ENCODE results near the gene SKAP2.

Gene SKAP2

GRCh38 chr7:26637610-26638009 is 226.8 kb downstream of the SKAP2 start:
- Histone ChIP-seq H3K4me3 (no peak overlapping the region), H3K4me1 (no peaks in the 10 kb centered on the region), H3K9me3 (no peaks in the 10 kb centered on the region), H3K36me3 (replicated peaks) (no peaks in the 10 kb centered on the region), H3K27me3 (ENCODE audit: low read depth) (peaks cover 2% of the 10 kb centered on the region; the same call in 1 of the 2 replicates)
- no peak for DNase-seq (ENCODE audit: low spot score in 2 of 2)
- in situ Hi-C loops (cut with MboI; ENCODE audit: low sequenced_read_pairs), result no loop called here

- no peak overlapping the region for H3K4me3 ChIP-seq
- H3K9me3 ChIP-seq, result no peaks in the 10 kb centered on the region
- H3K36me3 ChIP-seq (replicated peaks), result no peaks in the 10 kb centered on the region
- in situ Hi-C loops (cut with MboI; ENCODE audit: low sequenced_read_pairs), result no loop called here
- peaks cover 2% of the 10 kb centered on the region; the same call in 1 of the 2 replicates for H3K27me3 ChIP-seq (ENCODE audit: low read depth)
- DNase-seq (ENCODE audit: low spot score in 2 of 2), result no peak
- H3K4me1 ChIP-seq, result no peaks in the 10 kb centered on the region
Measured at GRCh38 chr7:26636808-26637207, 227.6 kb downstream of the SKAP2 start.

- Histone ChIP-seq H3K27me3 (ENCODE audit: low read depth) (peaks cover 2% of the 10 kb centered on the region; the same call in 1 of the 2 replicates), H3K4me1 (no peaks in the 10 kb centered on the region), H3K4me3 (no peak overlapping the region), H3K36me3 (replicated peaks) (no peaks in the 10 kb centered on the region), H3K9me3 (no peaks in the 10 kb centered on the region)
- no peak for DNase-seq (ENCODE audit: low spot score in 2 of 2)
- in situ Hi-C loops (cut with MboI; ENCODE audit: low sequenced_read_pairs), result no loop called here
Measured at GRCh38 chr7:26633557-26633956, 230.8 kb downstream of the SKAP2 start.

DNA sequence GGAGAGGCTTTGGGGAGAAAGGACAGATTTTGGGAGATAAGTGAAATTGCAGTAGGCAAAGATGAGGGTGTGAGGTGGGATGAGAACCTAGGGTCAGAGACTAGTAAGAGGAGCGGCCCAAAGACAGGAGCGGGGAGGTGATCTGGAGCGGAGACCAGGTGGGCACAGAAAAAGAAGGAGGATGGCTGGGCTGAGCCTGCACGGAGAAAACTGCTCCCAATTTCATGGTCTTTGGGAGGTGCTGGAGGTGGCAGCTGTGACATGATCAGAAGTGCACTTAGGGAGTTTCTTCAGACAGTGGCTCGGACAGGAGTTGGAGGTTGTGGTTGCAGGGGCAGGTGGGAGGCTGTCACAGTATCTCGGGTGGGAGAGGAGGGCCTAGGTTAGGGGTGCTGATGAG is 232.8 kb downstream of the SKAP2 start:
- H3K36me3 ChIP-seq (replicated peaks), result no peaks in the 10 kb centered on the region
- H3K4me1 ChIP-seq, result no peaks in the 10 kb centered on the region
- H3K27me3 ChIP-seq (ENCODE audit: low read depth), result peaks cover 2% of the 10 kb centered on the region; the same call in 1 of the 2 replicates
- no peak overlapping the region for H3K4me3 ChIP-seq
- no peak for DNase-seq (ENCODE audit: low spot score in 2 of 2)
- in situ Hi-C loops (cut with MboI; ENCODE audit: low sequenced_read_pairs), result no loop called here
- H3K9me3 ChIP-seq, result no peaks in the 10 kb centered on the region

DNA sequence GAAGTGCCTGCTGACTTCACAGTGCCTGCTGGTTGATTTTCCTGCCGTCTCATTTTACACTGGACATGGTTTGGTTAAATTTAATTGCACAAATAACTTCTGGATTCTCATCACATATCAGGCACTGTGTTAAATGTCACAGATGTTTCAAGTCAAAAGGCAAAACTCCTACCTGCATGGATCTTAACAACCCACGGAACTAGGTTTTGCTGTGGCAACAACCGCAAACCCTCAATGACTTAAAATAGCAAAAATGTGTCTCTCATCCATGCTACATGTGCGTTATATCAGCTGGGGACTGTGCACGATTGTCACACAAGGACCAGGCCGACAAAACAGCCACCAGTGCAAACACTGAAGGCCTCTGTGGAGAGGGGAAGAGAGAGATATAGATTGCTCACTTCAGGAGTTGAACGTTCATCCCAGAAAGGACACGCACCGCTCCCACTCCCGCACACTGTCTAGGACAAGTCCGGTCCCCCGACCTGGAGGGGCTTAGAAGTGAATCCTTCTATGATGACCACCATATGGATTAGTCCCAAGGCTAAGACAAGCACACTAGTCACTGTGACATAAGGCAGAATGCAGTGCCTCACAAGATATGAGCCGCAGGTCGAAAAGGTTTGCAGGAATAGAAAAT is 233.3 kb downstream of the SKAP2 start:
- Histone ChIP-seq H3K27me3 (ENCODE audit: low read depth) (peaks cover under 1% of the 10 kb centered on the region; the same call in 1 of the 2 replicates), H3K4me3 (no peak overlapping the region), H3K36me3 (replicated peaks) (no peaks in the 10 kb centered on the region), H3K9me3 (no peaks in the 10 kb centered on the region), H3K4me1 (no peaks in the 10 kb centered on the region)
- DNase-seq (ENCODE audit: low spot score in 2 of 2), result no peak
- in situ Hi-C loops (cut with MboI; ENCODE audit: low sequenced_read_pairs), result no loop called here

DNA sequence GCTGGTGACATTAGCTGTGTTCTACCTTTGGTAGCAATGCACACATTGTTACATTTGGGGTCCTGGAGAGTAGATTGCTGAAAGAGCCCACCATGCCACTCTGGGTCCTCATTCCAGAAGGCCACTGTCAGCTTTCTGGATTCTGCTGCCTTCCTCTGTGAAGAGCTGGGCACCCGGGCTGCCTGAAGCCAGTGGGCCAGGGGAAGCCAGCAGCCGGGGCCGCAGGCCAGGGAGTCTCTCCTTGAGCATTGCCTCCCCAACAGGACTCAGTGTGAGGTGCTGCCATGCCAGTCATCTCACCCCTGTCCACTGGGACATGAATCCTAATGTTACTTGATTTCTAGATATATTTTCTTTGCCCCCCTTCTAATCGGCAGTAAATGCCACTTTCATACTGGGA is 234.0 kb downstream of the SKAP2 start:
- Histone ChIP-seq H3K27me3 (ENCODE audit: low read depth) (no peaks in the 10 kb centered on the region), H3K4me1 (no peaks in the 10 kb centered on the region), H3K9me3 (no peaks in the 10 kb centered on the region), H3K4me3 (no peak overlapping the region), H3K36me3 (replicated peaks) (no peaks in the 10 kb centered on the region)
- DNase-seq (ENCODE audit: low spot score in 2 of 2), result no peak
- in situ Hi-C loops (cut with MboI; ENCODE audit: low sequenced_read_pairs), result no loop called here

- Histone ChIP-seq H3K36me3 (replicated peaks) (no peaks in the 10 kb centered on the region), H3K4me1 (no peaks in the 10 kb centered on the region), H3K4me3 (no peak overlapping the region), H3K27me3 (ENCODE audit: low read depth) (no peaks in the 10 kb centered on the region), H3K9me3 (no peaks in the 10 kb centered on the region)
- in situ Hi-C loops (cut with MboI; ENCODE audit: low sequenced_read_pairs), result no loop called here
- DNase-seq (ENCODE audit: low spot score in 2 of 2), result no peak
Measured at GRCh38 chr7:26629696-26630095, 234.7 kb downstream of the SKAP2 start.

GRCh38 chr7:26627891-26628341 is 236.5 kb downstream of the SKAP2 start:
- H3K36me3 ChIP-seq (replicated peaks), result no peaks in the 10 kb centered on the region
- in situ Hi-C loops (cut with MboI; ENCODE audit: low sequenced_read_pairs), result no loop called here
- H3K4me3 ChIP-seq, result no peak overlapping the region
- H3K4me1 ChIP-seq, result no peaks in the 10 kb centered on the region
- H3K27me3 ChIP-seq (ENCODE audit: low read depth), result no peaks in the 10 kb centered on the region
- DNase-seq (ENCODE audit: low spot score in 2 of 2), result no peak
- H3K9me3 ChIP-seq, result no peaks in the 10 kb centered on the region

GRCh38 chr7:26627221-26627620 is 237.2 kb downstream of the SKAP2 start:
- no peak for DNase-seq (ENCODE audit: low spot score in 2 of 2)
- H3K36me3 ChIP-seq (replicated peaks), result no peaks in the 10 kb centered on the region
- H3K4me3 ChIP-seq, result no peak overlapping the region
- no peaks in the 10 kb centered on the region for H3K27me3 ChIP-seq (ENCODE audit: low read depth)
- no peaks in the 10 kb centered on the region for H3K9me3 ChIP-seq
- in situ Hi-C loops (cut with MboI; ENCODE audit: low sequenced_read_pairs), result no loop called here
- no peaks in the 10 kb centered on the region for H3K4me1 ChIP-seq

GRCh38 chr7:26626687-26627086 is 237.7 kb downstream of the SKAP2 start:
- in situ Hi-C loops (cut with MboI; ENCODE audit: low sequenced_read_pairs), result no loop called here
- DNase-seq (ENCODE audit: low spot score in 2 of 2), result no peak

GRCh38 chr7:26626156-26626555 is 238.2 kb downstream of the SKAP2 start:
- H3K27me3 ChIP-seq (ENCODE audit: low read depth), result no peaks in the 10 kb centered on the region
- no peak for DNase-seq (ENCODE audit: low spot score in 2 of 2)
- H3K9me3 ChIP-seq, result no peaks in the 10 kb centered on the region
- H3K4me3 ChIP-seq, result no peak overlapping the region
- in situ Hi-C loops (cut with MboI; ENCODE audit: low sequenced_read_pairs), result no loop called here
- H3K36me3 ChIP-seq (replicated peaks), result no peaks in the 10 kb centered on the region
- no peaks in the 10 kb centered on the region for H3K4me1 ChIP-seq

More at GRCh38 chr7:26626687-26627086, 237.7 kb downstream of the SKAP2 start:
- H3K9me3 ChIP-seq, result no peaks in the 10 kb centered on the region
- H3K36me3 ChIP-seq (replicated peaks), result no peaks in the 10 kb centered on the region
- no peaks in the 10 kb centered on the region for H3K27me3 ChIP-seq (ENCODE audit: low read depth)
- no peaks in the 10 kb centered on the region for H3K4me1 ChIP-seq
- no peak overlapping the region for H3K4me3 ChIP-seq

GRCh38 chr7:26625286-26625685 is 239.1 kb downstream of the SKAP2 start:
- H3K4me3 ChIP-seq, result no peak overlapping the region
- in situ Hi-C loops (cut with MboI; ENCODE audit: low sequenced_read_pairs), result no loop called here
- H3K9me3 ChIP-seq, result no peaks in the 10 kb centered on the region
- H3K27me3 ChIP-seq (ENCODE audit: low read depth), result no peaks in the 10 kb centered on the region
- DNase-seq (ENCODE audit: low spot score in 2 of 2), result no peak
- no peaks in the 10 kb centered on the region for H3K36me3 ChIP-seq (replicated peaks)
- H3K4me1 ChIP-seq, result no peaks in the 10 kb centered on the region

- no peaks in the 10 kb centered on the region for H3K36me3 ChIP-seq (replicated peaks)
- H3K9me3 ChIP-seq, result no peaks in the 10 kb centered on the region
- in situ Hi-C loops (cut with MboI; ENCODE audit: low sequenced_read_pairs), result no loop called here
- no peak overlapping the region for H3K4me3 ChIP-seq
- H3K27me3 ChIP-seq (ENCODE audit: low read depth), result no peaks in the 10 kb centered on the region
- no peak for DNase-seq (ENCODE audit: low spot score in 2 of 2)
- no peaks in the 10 kb centered on the region for H3K4me1 ChIP-seq
Measured at GRCh38 chr7:26624839-26625238, 239.6 kb downstream of the SKAP2 start.

GRCh38 chr7:26624431-26624830 is 240.0 kb downstream of the SKAP2 start:
- in situ Hi-C loops (cut with MboI; ENCODE audit: low sequenced_read_pairs), result no loop called here
- H3K36me3 ChIP-seq (replicated peaks), result no peaks in the 10 kb centered on the region
- H3K4me1 ChIP-seq, result no peaks in the 10 kb centered on the region
- no peaks in the 10 kb centered on the region for H3K27me3 ChIP-seq (ENCODE audit: low read depth)
- no peak overlapping the region for H3K4me3 ChIP-seq
- no peak for DNase-seq (ENCODE audit: low spot score in 2 of 2)
- H3K9me3 ChIP-seq, result no peaks in the 10 kb centered on the region

- H3K9me3 ChIP-seq, result no peaks in the 10 kb centered on the region
- DNase-seq (ENCODE audit: low spot score in 2 of 2), result peak in 1 of 2 experiments; percentile 45
- in situ Hi-C loops (cut with MboI; ENCODE audit: low sequenced_read_pairs), result no loop called here
Measured at GRCh38 chr7:26620352-26620751, 244.0 kb downstream of the SKAP2 start.

More at GRCh38 chr7:26620352-26620751, 244.0 kb downstream of the SKAP2 start:
- Histone ChIP-seq H3K27me3 (ENCODE audit: low read depth) (no peaks in the 10 kb centered on the region), H3K4me1 (no peaks in the 10 kb centered on the region), H3K36me3 (replicated peaks) (no peaks in the 10 kb centered on the region), H3K4me3 (no peak overlapping the region)
